HS-27A (cell line): ENCODE results near the gene SLC12A3.

ENCODE experiments used
- DNase-seq: peaks from one replicate; pipeline ENCODE4 v3.0.0-alpha.2; 2012; ENCODE audit warnings: low read depth, missing footprints

The SLC12A3 gene

GRCh38 chr16:56944954-56945839 lies 80.2 kb downstream of the SLC12A3 start:
- no peak for DNase-seq

GRCh38 chr16:56945847-56946527 lies 81.0 kb downstream of the SLC12A3 start:
- DNase-seq, result no peak

- DNase-seq, result no peak
These were observed 82.0 kb downstream of the SLC12A3 start for GRCh38 chr16:56946767-56947603.

- DNase-seq, result no peak
These were observed 82.6 kb downstream of the SLC12A3 start for GRCh38 chr16:56947604-56947995.

- no peak for DNase-seq
These were observed 83.2 kb downstream of the SLC12A3 start for GRCh38 chr16:56948234-56948633.

- no peak for DNase-seq
These were observed 85.0 kb downstream of the SLC12A3 start for GRCh38 chr16:56950051-56950450.

- no peak for DNase-seq
These were observed 85.4 kb downstream of the SLC12A3 start for GRCh38 chr16:56950455-56950854.

- DNase-seq, result no peak
These were observed 86.1 kb downstream of the SLC12A3 start for GRCh38 chr16:56950881-56951771.

GRCh38 chr16:56953006-56953405 lies 88.0 kb downstream of the SLC12A3 start:
- no peak for DNase-seq

- DNase-seq, result no peak
These were observed 91.1 kb downstream of the SLC12A3 start for GRCh38 chr16:56956076-56956475.

GRCh38 chr16:56956756-56957155 lies 91.7 kb downstream of the SLC12A3 start:
- no peak for DNase-seq

GRCh38 chr16:56960681-56961281 lies 95.8 kb downstream of the SLC12A3 start:
- DNase-seq, result no peak

GRCh38 chr16:56961386-56961785 lies 96.4 kb downstream of the SLC12A3 start:
- DNase-seq, result no peak

- DNase-seq, result no peak
These were observed 96.9 kb downstream of the SLC12A3 start, which contains the start of gene CETP for GRCh38 chr16:56961851-56962281. Gene CETP, plus strand, starts transcription at chr16:56961950. Its CDS starts 30 bp downstream, at chr16:56961980.

- DNase-seq, result no peak
These were observed 99.5 kb downstream of the SLC12A3 start for GRCh38 chr16:56964243-56965148.
